ENCODE data around the gene EIF5B. TPM values are rescaled to one million over a fixed set of nuclear protein-coding genes. Genes with fewer than 3 reads are reported as not detected.

Gene EIF5B
- total RNA-seq, 1 experiment from 2014 or later = 79.5 TPM

- intact Hi-C loops (cut with micrococcal nuclease; ENCODE audit: unreplicated experiment) = no loop called here
- Mint-ChIP-seq H3K36me3 (ENCODE audit: insufficient read depth, unreplicated experiment) (peaks cover 73% of the 10 kb centered on the region), H3K4me3 (ENCODE audit: unreplicated experiment) (no peak overlapping the region), H3K27ac (ENCODE audit: unreplicated experiment) (no peak overlapping the region), H3K9me3 (ENCODE audit: unreplicated experiment) (no peaks in the 10 kb centered on the region), H3K27me3 (ENCODE audit: insufficient read depth, unreplicated experiment) (no peaks in the 10 kb centered on the region), H3K4me1 (ENCODE audit: low read depth, unreplicated experiment) (no peaks in the 10 kb centered on the region)
- TF ChIP-seq CTCF (IDR thresholded peaks at IDR 0.05; ENCODE audit: insufficient read depth in 1 of 2, low read depth in 1 of 2, low read length in 1 of 2, severe bottlenecking in 1 of 2, unreplicated experiment in 1 of 2) = no peak
- no peak overlapping the region for H3K4me3 ChIP-seq (ENCODE audit: low read depth, low read length)
- no peak for DNase-seq
- no peaks in the 10 kb centered on the region for H3K27me3 ChIP-seq (replicated peaks; ENCODE audit: control insufficient read depth, insufficient read depth, low read length)
- ChIA-PET CTCF (no interaction called here), POLR2A (no interaction called here)
- H3K9me3 ChIP-seq = no peaks in the 10 kb centered on the region
- no peaks in the 10 kb centered on the region for H3K4me1 ChIP-seq
- TSS peak; percentile 78 for BruUV-seq (replicated peaks)
- no peaks in the 10 kb centered on the region; the same call in 1 of the 2 replicates for H3K36me3 ChIP-seq (ENCODE audit: control insufficient read depth, insufficient read depth, low read length)
These were observed 52.8 kb downstream of the EIF5B start for GRCh38 chr2:99389946-99390345.

- H3K4me3 Mint-ChIP-seq (ENCODE audit: unreplicated experiment) = no peak overlapping the region
- H3K27me3 Mint-ChIP-seq (ENCODE audit: insufficient read depth, unreplicated experiment) = no peaks in the 10 kb centered on the region
- peaks cover 92% of the 10 kb centered on the region for H3K36me3 Mint-ChIP-seq (ENCODE audit: insufficient read depth, unreplicated experiment)
- Histone ChIP-seq H3K27me3 (replicated peaks; ENCODE audit: control insufficient read depth, insufficient read depth, low read length) (no peaks in the 10 kb centered on the region), H3K4me3 (ENCODE audit: low read depth, low read length) (no peak overlapping the region), H3K36me3 (ENCODE audit: control insufficient read depth, insufficient read depth, low read length) (peaks cover 7% of the 10 kb centered on the region), H3K4me1 (no peaks in the 10 kb centered on the region), H3K9me3 (no peaks in the 10 kb centered on the region)
- ChIA-PET CTCF (no interaction called here), POLR2A (no interaction called here)
- intact Hi-C loops (cut with micrococcal nuclease; ENCODE audit: unreplicated experiment) = no loop called here
- no peaks in the 10 kb centered on the region for H3K9me3 Mint-ChIP-seq (ENCODE audit: unreplicated experiment)
- BruUV-seq (replicated peaks) = no TSS peak
- H3K4me1 Mint-ChIP-seq (ENCODE audit: low read depth, unreplicated experiment) = no peaks in the 10 kb centered on the region
- DNase-seq = no peak
- TF ChIP-seq CTCF (IDR thresholded peaks at IDR 0.05; ENCODE audit: insufficient read depth in 1 of 2, low read depth in 1 of 2, low read length in 1 of 2, severe bottlenecking in 1 of 2, unreplicated experiment in 1 of 2) = no peak
- H3K27ac Mint-ChIP-seq (ENCODE audit: unreplicated experiment) = no peak overlapping the region
These were observed 58.5 kb downstream of the EIF5B start for GRCh38 chr2:99395589-99396130.

GRCh38 chr2:99397266-99397920, 60.2 kb downstream of the EIF5B start:
- DNase-seq = no peak
- Histone ChIP-seq H3K9me3 (no peaks in the 10 kb centered on the region), H3K27me3 (replicated peaks; ENCODE audit: control insufficient read depth, insufficient read depth, low read length) (no peaks in the 10 kb centered on the region), H3K36me3 (ENCODE audit: control insufficient read depth, insufficient read depth, low read length) (peaks cover 7% of the 10 kb centered on the region), H3K4me3 (ENCODE audit: low read depth, low read length) (no peak overlapping the region), H3K4me1 (no peaks in the 10 kb centered on the region)
- no peak for TF ChIP-seq CTCF (IDR thresholded peaks at IDR 0.05; ENCODE audit: insufficient read depth in 1 of 2, low read depth in 1 of 2, low read length in 1 of 2, severe bottlenecking in 1 of 2, unreplicated experiment in 1 of 2)
- no TSS peak for BruUV-seq (replicated peaks)
- H3K4me1 Mint-ChIP-seq (ENCODE audit: low read depth, unreplicated experiment) = no peaks in the 10 kb centered on the region
- no peak overlapping the region for H3K4me3 Mint-ChIP-seq (ENCODE audit: unreplicated experiment)
- H3K36me3 Mint-ChIP-seq (ENCODE audit: insufficient read depth, unreplicated experiment) = peaks cover 92% of the 10 kb centered on the region
- intact Hi-C loops (cut with micrococcal nuclease; ENCODE audit: unreplicated experiment) = no loop called here
- H3K9me3 Mint-ChIP-seq (ENCODE audit: unreplicated experiment) = no peaks in the 10 kb centered on the region
- no peaks in the 10 kb centered on the region for H3K27me3 Mint-ChIP-seq (ENCODE audit: insufficient read depth, unreplicated experiment)
- H3K27ac Mint-ChIP-seq (ENCODE audit: unreplicated experiment) = no peak overlapping the region
- CTCF ChIA-PET = no interaction called here
- POLR2A ChIA-PET = no interaction called here

All from Caco-2 (cell line).